Activated T-cell treated with anti-CD3 and anti-CD28 coated beads, Interleukin-2, amount 50 U/mL, for 72 hours (primary cell): ENCODE results near the gene RNF207. TPM values are rescaled to one million over a fixed set of nuclear protein-coding genes. Genes with fewer than 3 reads are reported as not detected.

Source experiments
- ATAC-seq, 2 donors: fragments of 150-1000 bp; cut with Tn5 transposase; replicated peaks in 1 of 2; 2 replicates each; pipeline ENCODE4 v1.10.0; 2021; ENCODE audit warnings: moderate library complexity in 2 of 2, mild to moderate bottlenecking in 1 of 2
- DNase-seq, 2 donors: peaks; one replicate each; pipeline ENCODE4 v3.0.0; 2021 to 2022; ENCODE audit warnings: mixed read lengths in 1 of 2
- H3K27ac Mint-ChIP-seq: one replicate; pipeline ENCODE4 v1.8.0; 2022; ENCODE audit warnings: mild to moderate bottlenecking, moderate library complexity, mixed read lengths
- H3K27me3 Mint-ChIP-seq: one replicate; pipeline ENCODE4 v1.8.0; 2022; ENCODE audit warnings: low read depth, mixed read lengths
- H3K36me3 Mint-ChIP-seq, 2 donors: one replicate each; pipeline ENCODE4 v1.8.0; 2022; ENCODE audit warnings: mixed read lengths in 2 of 2, mild to moderate bottlenecking in 1 of 2; ENCODE audit not compliant: insufficient read depth in 2 of 2
- H3K4me1 Mint-ChIP-seq: one replicate; pipeline ENCODE4 v1.8.0; 2022; ENCODE audit warnings: low read depth, mixed read lengths
- H3K4me3 Mint-ChIP-seq, 2 donors: one replicate each; pipeline ENCODE4 v1.8.0; 2022; ENCODE audit warnings: mild to moderate bottlenecking in 2 of 2, mixed read lengths in 2 of 2, moderate library complexity in 2 of 2
- H3K9me3 Mint-ChIP-seq, 2 donors: one replicate each; pipeline ENCODE4 v1.8.0; 2022; ENCODE audit warnings: mixed read lengths in 2 of 2
- total RNA-seq, 2 donors: library from RNA; stranded (reverse); gene quantifications; one replicate each; pipeline ENCODE4 v1.2.3, GENCODE V29; 2022

RNF207 gene
- total RNA-seq, 2 donors from 2014 or later = 9.5 to 14.9 TPM

DNA sequence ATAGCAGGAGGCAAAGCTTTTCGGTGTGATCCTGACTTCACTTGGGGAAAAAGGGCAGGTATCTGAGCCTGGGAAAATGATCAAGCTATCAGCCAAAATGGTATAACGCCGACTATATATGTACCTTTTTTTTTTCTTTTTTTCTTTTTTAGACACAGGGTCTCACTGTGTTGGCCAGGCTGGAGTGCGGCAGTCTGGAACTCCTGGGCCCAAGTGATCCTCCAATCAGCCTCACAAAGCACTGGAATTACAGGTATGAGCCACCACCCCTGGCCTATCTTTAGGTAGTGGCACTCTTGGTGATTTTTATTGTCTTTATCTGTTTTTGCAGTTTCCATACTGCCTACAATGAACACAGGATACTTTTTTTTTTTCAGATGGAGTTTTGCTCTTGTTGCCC is 31.2 kb downstream of the RNF207 start:
- peaks cover 4 to 6% of the 10 kb centered on the region in 2 donors for H3K36me3 Mint-ChIP-seq
- peak overlapping the region; percentile 41 to 85 for H3K4me3 Mint-ChIP-seq

DNA sequence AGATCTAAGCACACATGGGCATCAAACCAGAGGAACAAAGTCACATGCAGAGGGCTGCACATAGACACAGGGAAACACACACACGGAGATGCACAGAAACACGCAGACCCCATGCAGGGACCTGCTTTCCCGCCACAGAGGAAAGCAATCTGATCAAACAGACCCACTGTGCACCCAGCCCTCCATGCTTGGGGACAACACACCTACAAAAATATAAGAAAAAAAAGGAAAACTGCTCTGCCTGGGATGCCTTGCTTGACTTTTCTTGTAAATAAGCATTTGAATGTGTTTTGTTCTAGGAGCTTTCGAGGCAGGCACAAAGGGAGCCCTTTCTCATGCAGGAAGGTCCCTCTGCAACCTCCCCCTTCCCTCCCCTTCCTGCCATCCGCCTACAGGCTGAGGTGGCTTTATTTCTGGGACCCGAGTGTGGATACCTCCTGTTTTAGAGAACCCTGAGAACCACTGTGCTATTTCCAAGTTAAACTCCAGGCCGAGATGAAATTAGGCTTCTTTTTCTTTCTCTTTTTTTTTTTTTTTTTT is 33.4 kb downstream of the RNF207 start:
- Mint-ChIP-seq H3K4me1 (peaks cover 20% of the 10 kb centered on the region), H3K4me3 (no peak overlapping the region), H3K9me3 (no peaks in the 10 kb centered on the region), H3K27me3 (peaks cover 47% of the 10 kb centered on the region), H3K36me3 (peaks cover 0 to 1% of the 10 kb centered on the region in 2 donors), H3K27ac (no peak overlapping the region)
- ATAC-seq (no peak), DNase-seq (no peak)

More for the DNA sequence above, 31.2 kb downstream of the RNF207 start:
- H3K9me3 Mint-ChIP-seq = no peaks in the 10 kb centered on the region
- H3K27ac Mint-ChIP-seq = no peak overlapping the region
- no peak for ATAC-seq
- H3K4me1 Mint-ChIP-seq = peaks cover 38% of the 10 kb centered on the region
- DNase-seq = no peak
- H3K27me3 Mint-ChIP-seq = peaks cover 33% of the 10 kb centered on the region

- peaks cover 0 to 1% of the 10 kb centered on the region in 2 donors for H3K36me3 Mint-ChIP-seq
- H3K4me1 Mint-ChIP-seq = peaks cover 13% of the 10 kb centered on the region
- peaks cover 54% of the 10 kb centered on the region for H3K27me3 Mint-ChIP-seq
- no peak for ATAC-seq
- H3K27ac Mint-ChIP-seq = no peak overlapping the region
- H3K9me3 Mint-ChIP-seq = no peaks in the 10 kb centered on the region
- DNase-seq = no peak
- H3K4me3 Mint-ChIP-seq = no peak overlapping the region
Measured at GRCh38 chr1:6239950-6240768, 34.2 kb downstream of the RNF207 start.

DNA sequence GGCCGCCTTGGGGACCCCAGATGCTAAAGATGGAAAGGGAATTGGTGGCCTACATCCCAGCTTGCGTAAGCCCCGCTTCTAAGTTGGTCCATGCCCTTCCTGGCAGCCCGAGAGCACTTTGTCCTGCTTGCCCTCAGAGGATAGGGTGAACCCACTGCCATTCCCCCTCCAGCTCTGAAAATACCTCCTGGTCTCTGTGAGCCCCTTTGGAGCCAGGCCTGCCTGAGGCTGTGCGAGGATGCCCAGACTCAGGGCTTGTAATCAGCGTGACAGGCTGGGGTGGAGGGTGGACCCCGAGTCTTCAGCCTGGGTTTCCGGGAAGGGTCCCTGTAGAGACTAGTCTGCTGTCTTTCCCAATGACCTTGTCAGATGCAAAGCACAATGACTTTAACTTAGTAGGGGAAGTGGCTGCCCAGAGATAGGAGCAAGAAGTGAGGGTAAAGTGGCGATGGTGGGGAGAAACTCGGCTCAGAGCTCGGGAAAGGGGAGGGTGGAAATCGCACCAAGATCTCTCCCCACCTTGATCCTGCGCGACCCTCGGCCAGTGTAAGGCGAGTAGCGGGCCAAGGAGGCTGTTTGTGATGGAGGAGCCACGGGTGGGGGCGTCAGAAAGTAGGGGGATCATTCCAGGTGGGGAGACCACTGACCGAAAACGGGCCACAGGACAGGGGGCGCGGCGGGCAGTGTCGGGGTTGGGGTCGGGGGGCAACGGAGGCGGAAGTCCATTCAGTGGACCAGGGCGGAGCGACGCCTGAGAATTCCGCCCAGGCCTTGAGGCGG is 35.4 kb downstream of the RNF207 start:
- H3K27me3 Mint-ChIP-seq = peaks cover 57% of the 10 kb centered on the region
- H3K36me3 Mint-ChIP-seq = peaks cover 0 to 1% of the 10 kb centered on the region in 2 donors
- H3K4me1 Mint-ChIP-seq = peaks cover 16% of the 10 kb centered on the region
- H3K4me3 Mint-ChIP-seq = peak overlapping the region; percentile 13 to 59
- H3K27ac Mint-ChIP-seq = no peak overlapping the region
- no peak for DNase-seq
- no peak for ATAC-seq
- no peaks in the 10 kb centered on the region for H3K9me3 Mint-ChIP-seq

GRCh38 chr1:6241887-6242740 is 36.2 kb downstream of the RNF207 start:
- peaks cover 0 to 1% of the 10 kb centered on the region in 2 donors for H3K36me3 Mint-ChIP-seq
- DNase-seq (no peak), ATAC-seq (no peak)
- no peaks in the 10 kb centered on the region for H3K9me3 Mint-ChIP-seq
- peaks cover 21% of the 10 kb centered on the region for H3K4me1 Mint-ChIP-seq
- H3K4me3 Mint-ChIP-seq = peak overlapping the region in 1 of 2 donors; percentile 59
- no peak overlapping the region for H3K27ac Mint-ChIP-seq
- peaks cover 65% of the 10 kb centered on the region for H3K27me3 Mint-ChIP-seq

DNA sequence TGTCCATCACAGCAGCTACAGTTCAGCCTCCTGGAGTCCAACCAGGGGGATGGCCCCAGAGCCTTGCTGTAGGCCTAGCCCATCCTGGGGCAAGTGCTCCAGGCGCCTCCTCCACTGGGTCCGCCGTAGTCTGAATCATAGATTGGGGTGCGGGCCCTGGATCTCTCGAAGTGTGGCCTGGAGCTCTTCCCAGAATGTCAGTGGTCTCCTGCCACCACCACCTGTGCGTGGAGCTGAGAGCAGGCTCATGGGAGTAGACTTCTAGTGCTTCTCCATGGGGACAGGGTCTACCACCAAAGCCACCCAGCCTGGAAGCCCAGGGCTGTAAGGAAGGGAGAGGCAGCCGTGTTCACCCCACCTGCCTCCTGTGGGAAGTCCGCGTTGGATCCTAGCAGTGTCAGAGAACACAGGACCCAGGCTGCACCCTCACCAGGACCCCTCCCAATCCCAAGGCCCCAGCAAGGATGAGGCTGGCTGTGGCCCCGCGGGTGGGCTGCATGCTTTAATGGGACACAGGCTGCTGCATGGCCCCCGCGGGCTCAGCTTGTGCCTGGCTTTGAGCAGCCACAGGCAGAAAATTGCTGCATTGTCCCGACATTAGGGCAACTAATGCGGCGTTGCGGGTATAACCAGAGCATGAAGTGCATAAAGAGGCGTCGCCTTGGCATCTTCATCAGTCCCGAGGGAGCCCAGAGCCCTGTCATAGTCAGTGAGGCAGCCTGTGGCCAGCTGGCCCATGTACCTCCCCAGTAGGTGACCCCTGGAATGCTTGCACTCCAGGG is 37.3 kb downstream of the RNF207 start:
- no peak overlapping the region for H3K4me3 Mint-ChIP-seq
- DNase-seq = no peak
- no peak overlapping the region for H3K27ac Mint-ChIP-seq
- H3K27me3 Mint-ChIP-seq = peaks cover 72% of the 10 kb centered on the region
- H3K36me3 Mint-ChIP-seq = peaks cover 0 to 1% of the 10 kb centered on the region in 2 donors
- peaks cover 21% of the 10 kb centered on the region for H3K4me1 Mint-ChIP-seq
- ATAC-seq = no peak
- no peaks in the 10 kb centered on the region for H3K9me3 Mint-ChIP-seq

- DNase-seq = no peak
- Mint-ChIP-seq H3K4me3 (peak within 1 kb of the TSS in 1 of 2 donors; percentile 15), H3K36me3 (peaks cover 0 to 1% of the 10 kb centered on the region in 2 donors), H3K27me3 (peaks cover 75% of the 10 kb centered on the region), H3K4me1 (peaks cover 19% of the 10 kb centered on the region), H3K27ac (no peak within 1 kb of the TSS), H3K9me3 (no peaks in the 10 kb centered on the region)
- no peak for ATAC-seq
Measured at GRCh38 chr1:6243993-6244392, 38.1 kb downstream of the RNF207 start, which contains the start of gene HES3. Gene HES3, plus strand, starts transcription at chr1:6244179. Its CDS starts 187 bp downstream, at chr1:6244366.

DNA sequence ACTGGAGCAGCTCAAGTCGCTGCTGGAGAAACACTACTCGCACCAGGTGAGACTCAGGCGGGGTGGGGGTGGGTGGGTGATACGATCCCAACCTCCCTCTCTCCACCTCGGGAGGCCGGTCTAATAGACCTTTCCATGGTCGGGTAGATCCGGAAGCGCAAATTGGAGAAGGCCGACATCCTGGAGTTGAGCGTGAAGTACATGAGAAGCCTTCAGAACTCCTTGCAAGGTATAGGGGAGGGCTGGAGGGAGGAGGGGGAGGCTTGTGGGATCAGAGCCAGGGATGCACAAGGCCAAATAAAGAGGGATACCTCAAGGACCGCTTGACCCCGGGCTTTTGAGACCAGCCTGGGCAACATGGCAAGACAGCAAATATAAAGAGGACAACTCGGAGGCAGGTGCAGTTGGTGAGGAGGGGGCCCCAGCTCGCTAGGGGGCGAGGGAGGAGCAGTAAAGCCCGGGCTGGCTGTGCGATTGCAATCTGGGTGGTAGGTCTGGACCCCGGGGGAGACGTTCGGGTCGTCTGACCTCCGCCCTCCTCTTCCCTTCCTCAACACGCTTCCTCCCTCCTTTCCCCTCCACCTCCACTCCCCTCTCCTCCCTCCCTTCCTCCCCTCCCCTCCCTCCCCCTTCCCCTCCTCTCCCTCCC is 38.6 kb downstream of the RNF207 start:
- no peaks in the 10 kb centered on the region for H3K9me3 Mint-ChIP-seq
- ATAC-seq (no peak), DNase-seq (no peak)
- no peak overlapping the region for H3K27ac Mint-ChIP-seq
- H3K27me3 Mint-ChIP-seq = peaks cover 70% of the 10 kb centered on the region
- peak overlapping the region in 1 of 2 donors; percentile 15 for H3K4me3 Mint-ChIP-seq
- H3K4me1 Mint-ChIP-seq = peaks cover 16% of the 10 kb centered on the region
- peaks cover 0 to 1% of the 10 kb centered on the region in 2 donors for H3K36me3 Mint-ChIP-seq

GRCh38 chr1:6245086-6245868 is 39.4 kb downstream of the RNF207 start:
- Mint-ChIP-seq H3K27ac (no peak overlapping the region), H3K9me3 (no peaks in the 10 kb centered on the region), H3K4me1 (peaks cover 16% of the 10 kb centered on the region), H3K36me3 (peaks cover 0 to 1% of the 10 kb centered on the region in 2 donors), H3K4me3 (peak overlapping the region in 1 of 2 donors; percentile 40), H3K27me3 (peaks cover 68% of the 10 kb centered on the region)
- DNase-seq (peak; percentile 87 to 90), ATAC-seq (peak; percentile 80 to 83)

- no peak overlapping the region for H3K27ac Mint-ChIP-seq
- H3K4me3 Mint-ChIP-seq = peak overlapping the region; percentile 81 to 86
- ATAC-seq (peak; percentile 16 to 27), DNase-seq (peak; percentile 72 to 76)
- peaks cover 68% of the 10 kb centered on the region for H3K27me3 Mint-ChIP-seq
- peaks cover 0 to 1% of the 10 kb centered on the region in 2 donors for H3K36me3 Mint-ChIP-seq
- no peaks in the 10 kb centered on the region for H3K9me3 Mint-ChIP-seq
- peaks cover 16% of the 10 kb centered on the region for H3K4me1 Mint-ChIP-seq
Measured at GRCh38 chr1:6245869-6246496, 40.1 kb downstream of the RNF207 start.
